Measurements from ENCODE around the gene SSC4D.
"Not testable (repeated sequence)": the region's sequence is repeated elsewhere in the genome, so short reads cannot be mapped to it uniquely, and the experiment has no call there.

The SSC4D gene

GRCh38 chr7:76380623-76380966 is 28.9 kb downstream of the SSC4D start:
- no peak overlapping the region; the same call in 1 of the 2 replicates for H3K4me3 ChIP-seq (ENCODE audit: low read length)
- TF ChIP-seq ZNF274 (IDR thresholded peaks at IDR 0.05; ENCODE audit: low read depth, low read length): no peak

DNA sequence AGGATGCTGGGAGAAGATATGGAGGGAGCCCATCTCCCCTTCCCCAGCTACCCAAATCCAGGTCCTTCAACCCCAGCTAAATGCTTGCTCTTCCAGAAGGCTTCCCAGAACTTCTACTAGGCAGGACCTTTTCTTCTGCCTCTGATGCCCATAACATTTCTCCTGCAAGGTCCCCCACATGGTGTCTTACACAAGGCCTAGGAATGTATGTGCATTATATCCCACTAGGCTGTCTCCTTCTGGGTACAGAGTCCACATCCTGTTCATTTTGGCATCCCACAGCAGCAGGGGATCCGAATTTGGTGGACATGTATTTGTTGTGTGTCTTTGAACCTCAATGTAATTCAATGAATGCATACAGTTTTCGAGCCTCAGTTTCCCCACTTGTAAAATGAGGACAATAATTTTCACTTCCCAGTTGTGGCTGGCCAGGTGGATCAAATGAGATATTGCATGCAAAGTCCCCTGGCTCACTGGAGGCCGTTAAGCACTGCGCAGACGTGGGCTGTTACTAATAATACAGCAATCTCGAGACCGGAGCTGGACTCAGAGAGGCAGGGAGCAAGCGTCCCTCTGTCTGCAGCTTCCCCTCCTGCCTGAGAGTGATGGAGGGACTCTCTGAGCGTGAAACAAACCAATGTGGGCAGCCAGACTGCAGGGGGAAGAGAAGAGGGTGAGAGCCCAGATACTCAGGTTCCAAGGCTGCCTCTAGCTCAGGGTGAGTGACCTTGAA is 32.1 kb downstream of the SSC4D start:
- H3K4me3 ChIP-seq (ENCODE audit: low read length): no peak overlapping the region
- no peak for TF ChIP-seq ZNF274 (IDR thresholded peaks at IDR 0.05; ENCODE audit: low read depth, low read length)

- no peak for TF ChIP-seq ZNF274 (IDR thresholded peaks at IDR 0.05; ENCODE audit: low read depth, low read length)
- no peak overlapping the region for H3K4me3 ChIP-seq (ENCODE audit: low read length)
Observed at GRCh38 chr7:76375251-76375650, 34.2 kb downstream of the SSC4D start.

- H3K4me3 ChIP-seq (ENCODE audit: low read length): no peak overlapping the region
- no peak for TF ChIP-seq ZNF274 (IDR thresholded peaks at IDR 0.05; ENCODE audit: low read depth, low read length)
Observed at GRCh38 chr7:76372984-76373833, 36.3 kb downstream of the SSC4D start.

GRCh38 chr7:76371396-76371795 is 38.1 kb downstream of the SSC4D start:
- TF ChIP-seq ZNF274 (IDR thresholded peaks at IDR 0.05; ENCODE audit: low read depth, low read length): no peak
- no peak overlapping the region for H3K4me3 ChIP-seq (ENCODE audit: low read length)

GRCh38 chr7:76369018-76369417 is 40.5 kb downstream of the SSC4D start:
- no peak overlapping the region for H3K4me3 ChIP-seq (ENCODE audit: low read length)
- no peak for TF ChIP-seq ZNF274 (IDR thresholded peaks at IDR 0.05; ENCODE audit: low read depth, low read length)

DNA sequence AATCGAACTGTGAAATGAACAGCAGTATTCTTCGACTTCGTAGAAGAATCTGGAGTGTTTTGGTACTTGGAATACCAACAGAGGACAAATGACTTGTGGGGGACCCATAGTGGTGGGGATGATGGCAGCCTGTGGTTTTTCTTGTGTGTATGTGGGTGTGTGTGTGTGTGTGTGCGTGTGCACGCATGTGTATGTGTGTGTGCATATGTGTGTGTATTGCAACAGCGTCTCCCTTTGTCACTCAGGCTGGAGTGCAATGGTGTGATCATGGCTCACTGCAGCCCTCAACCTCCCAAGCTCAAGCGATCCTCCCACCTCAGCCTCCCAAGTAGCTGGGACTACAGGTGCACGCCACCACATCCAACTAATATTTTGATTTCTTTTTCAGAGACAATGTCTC is 41.3 kb downstream of the SSC4D start:
- no peak for TF ChIP-seq ZNF274 (IDR thresholded peaks at IDR 0.05; ENCODE audit: low read depth, low read length)
- no peak overlapping the region for H3K4me3 ChIP-seq (ENCODE audit: low read length)

DNA sequence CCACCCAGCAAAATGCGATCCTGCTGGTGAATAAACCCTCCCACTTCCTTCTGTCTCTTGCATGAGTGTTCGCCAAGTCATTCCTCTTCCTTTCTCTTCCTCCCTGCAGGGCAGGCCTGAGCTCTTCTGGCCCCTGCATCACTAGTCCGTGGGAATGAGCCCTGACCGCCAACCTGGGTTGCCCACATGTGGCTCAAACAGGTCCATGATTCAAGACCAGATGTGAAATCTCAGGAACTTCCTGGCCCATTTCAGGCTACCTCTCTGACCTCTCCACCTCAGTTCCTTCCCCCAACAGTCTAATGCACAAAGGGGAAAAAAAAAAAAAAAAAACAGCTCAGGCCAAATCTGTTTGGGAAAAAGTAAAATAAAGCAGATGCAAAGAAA is 45.3 kb downstream of the SSC4D start:
- no peak for TF ChIP-seq ZNF274 (IDR thresholded peaks at IDR 0.05; ENCODE audit: low read depth, low read length)
- H3K4me3 ChIP-seq (ENCODE audit: low read length): no peak overlapping the region

- H3K4me3 ChIP-seq (ENCODE audit: low read length): not testable (repeated sequence)
Observed at GRCh38 chr7:76363754-76364153, 45.7 kb downstream of the SSC4D start.

DNA sequence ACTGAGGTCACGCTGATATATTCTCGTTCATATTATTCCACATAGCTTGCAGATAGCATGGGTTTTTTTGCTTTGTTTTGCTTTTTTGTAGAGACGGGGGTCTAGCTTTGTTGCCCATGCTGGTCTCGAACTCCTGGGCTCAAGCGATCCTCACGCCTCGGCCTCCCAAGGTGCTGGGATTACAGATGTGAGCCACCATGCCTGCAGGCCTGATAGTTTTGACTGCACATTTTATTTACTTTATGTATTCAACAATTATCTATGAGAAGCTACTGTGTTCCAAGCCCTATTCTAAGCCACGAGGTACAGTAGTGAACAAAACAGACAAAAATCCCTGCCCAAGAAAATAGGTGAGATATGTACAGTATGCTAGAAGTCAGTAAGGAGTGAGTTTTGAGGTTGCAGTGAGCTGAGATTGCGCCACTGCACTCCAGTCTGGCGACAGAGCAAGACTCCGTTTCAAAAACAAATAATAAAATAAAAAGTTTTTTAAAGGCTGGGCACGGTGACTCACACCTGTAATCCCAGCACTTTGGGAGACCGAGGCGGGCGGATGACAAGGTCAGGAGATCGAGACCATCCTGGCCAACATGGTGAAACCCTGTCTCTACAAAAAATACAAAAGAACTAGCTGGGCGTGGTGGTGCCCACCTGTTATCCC is 49.4 kb downstream of the SSC4D start:
- no peak for TF ChIP-seq ZNF274 (IDR thresholded peaks at IDR 0.05; ENCODE audit: low read depth, low read length)
- H3K4me3 ChIP-seq (ENCODE audit: low read length): no peak overlapping the region

DNA sequence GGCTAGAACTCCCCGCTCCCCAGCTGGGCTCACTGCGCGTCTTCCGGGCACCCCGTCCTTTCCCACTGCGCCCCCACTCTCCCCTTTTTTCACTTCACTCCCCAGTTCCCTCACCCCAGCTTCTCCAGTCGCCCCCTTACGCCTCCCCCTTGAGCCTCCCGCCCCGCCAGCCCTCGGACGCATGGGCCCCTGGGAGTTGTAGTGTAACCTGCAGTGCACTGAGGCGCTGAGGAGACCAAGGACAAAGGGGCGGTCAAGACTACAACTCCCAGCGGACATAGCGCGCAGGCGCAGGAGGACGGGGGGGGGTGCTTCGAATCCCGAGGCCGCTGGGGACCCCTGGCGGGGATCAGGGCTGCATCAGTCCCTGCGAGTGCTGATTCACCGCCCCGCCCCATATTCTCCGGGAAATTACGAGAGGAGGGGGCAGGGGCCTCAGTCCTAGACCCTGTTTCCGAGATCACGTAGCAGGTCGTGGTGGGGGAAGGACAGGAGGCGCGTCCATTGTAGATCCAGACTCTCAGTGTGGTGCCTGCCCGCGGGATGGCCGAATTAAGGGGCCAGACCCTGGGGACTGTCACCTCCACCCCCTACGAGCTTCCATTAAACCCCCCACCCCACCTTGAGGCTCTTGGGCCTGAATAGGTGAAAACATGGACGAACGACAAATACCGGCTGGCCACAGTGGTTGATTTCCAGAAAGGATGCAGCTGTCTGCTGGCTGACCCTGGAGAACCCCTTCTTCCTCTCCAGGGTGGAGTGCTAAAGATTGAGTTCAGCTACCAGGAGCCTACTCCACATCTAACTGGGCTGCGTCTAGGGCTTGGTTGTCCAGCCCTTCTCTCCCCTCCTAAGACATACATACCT is 50.2 kb downstream of the SSC4D start:
- H3K4me3 ChIP-seq (ENCODE audit: low read length): peak overlapping the region; percentile 94; the same call in 1 of the 2 replicates
- TF ChIP-seq ZNF274 (IDR thresholded peaks at IDR 0.05; ENCODE audit: low read depth, low read length): no peak

DNA sequence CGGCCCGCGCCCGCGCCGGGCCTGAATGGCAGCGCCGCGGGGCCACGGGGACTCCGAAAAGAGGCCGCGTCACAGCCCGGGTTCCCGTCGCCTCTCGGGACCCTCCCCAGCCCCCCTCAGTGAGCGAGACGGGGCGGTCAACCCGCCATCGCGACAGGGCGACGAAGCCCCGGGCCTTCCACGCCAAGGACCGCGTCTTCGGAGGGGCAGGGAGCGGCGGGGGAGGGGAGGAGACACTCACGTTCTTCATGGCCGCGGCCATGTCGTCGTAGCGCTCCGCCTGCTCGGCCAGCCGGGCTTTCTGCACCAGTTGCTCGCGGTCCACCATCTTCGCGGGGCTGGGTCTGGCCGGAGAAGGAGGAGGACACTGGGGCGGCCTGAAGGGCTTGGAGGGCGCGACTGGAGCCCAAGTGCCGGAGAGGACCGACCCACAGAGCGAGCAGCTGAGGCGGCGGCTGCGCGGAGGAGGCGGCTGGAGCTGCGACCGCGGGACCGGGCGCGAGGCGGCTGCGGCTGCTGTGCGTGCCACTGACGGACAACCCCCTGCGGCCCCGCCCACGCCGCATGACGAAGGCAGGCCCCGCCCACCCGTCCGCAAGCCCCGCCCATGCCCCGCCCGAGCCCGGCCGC is 50.9 kb downstream of the SSC4D start, which contains the start of gene YWHAG:
YWHAG (minus strand) TSS at position 511 of the 630 bp plus-strand sequence; CDS start at position 328, 183 bp downstream.
- no peak for TF ChIP-seq ZNF274 (IDR thresholded peaks at IDR 0.05; ENCODE audit: low read depth, low read length)
- H3K4me3 ChIP-seq (ENCODE audit: low read length): peak within 1 kb of the TSS; percentile 94

DNA sequence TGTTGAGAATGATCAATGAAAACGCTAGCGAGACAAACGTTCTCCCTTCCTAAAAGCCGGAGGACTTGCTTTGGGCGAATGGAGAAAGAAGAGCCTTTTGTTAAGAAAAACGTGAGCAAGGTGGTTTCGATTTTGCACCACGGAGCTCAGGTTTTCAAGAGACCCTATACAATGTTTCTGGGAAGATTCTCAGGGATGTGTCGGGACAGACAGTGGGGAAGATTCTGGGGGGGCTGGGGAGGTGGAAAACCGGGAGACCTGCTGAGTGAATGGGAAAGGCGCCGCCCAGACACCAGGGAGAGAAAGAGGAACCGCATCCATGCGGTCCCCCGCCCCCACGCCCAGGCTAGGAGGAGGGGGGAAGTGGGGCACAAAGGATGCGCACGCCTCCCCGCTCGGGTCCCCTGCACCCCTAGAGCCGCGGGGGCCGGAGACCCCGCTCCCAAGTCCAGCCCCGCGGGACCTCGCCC is 51.5 kb downstream of the SSC4D start:
- peak overlapping the region; percentile 94 for H3K4me3 ChIP-seq (ENCODE audit: low read length)
- TF ChIP-seq ZNF274 (IDR thresholded peaks at IDR 0.05; ENCODE audit: low read depth, low read length): no peak
